HG03139 (cell line): ENCODE data around the gene EFNA4.

Source experiments
- ATAC-seq: cut with Tn5 transposase; IDR thresholded peaks from one replicate; pipeline ENCODE4 v1.9.1; 2021; ENCODE audit not compliant: unreplicated experiment

The EFNA4 gene

GRCh38 chr1:155085504-155086127, 22.1 kb downstream of the EFNA4 start:
- ATAC-seq, result no peak

- ATAC-seq, result no peak
These were observed 22.7 kb downstream of the EFNA4 start for GRCh38 chr1:155086128-155086741.

GRCh38 chr1:155086856-155087535, 23.5 kb downstream of the EFNA4 start:
- no peak for ATAC-seq

- ATAC-seq, result no peak
These were observed 27.8 kb downstream of the EFNA4 start for GRCh38 chr1:155091071-155092051.

- ATAC-seq, result no peak
These were observed 28.6 kb downstream of the EFNA4 start for GRCh38 chr1:155092131-155092530.

- no peak for ATAC-seq
These were observed 29.1 kb downstream of the EFNA4 start for GRCh38 chr1:155092641-155093040.

GRCh38 chr1:155093911-155094621, 30.5 kb downstream of the EFNA4 start:
- no peak for ATAC-seq

GRCh38 chr1:155094622-155094948, 31.0 kb downstream of the EFNA4 start:
- no peak for ATAC-seq

GRCh38 chr1:155099331-155099730, 35.8 kb downstream of the EFNA4 start:
- ATAC-seq, result no peak

GRCh38 chr1:155103325-155103724, 39.8 kb downstream of the EFNA4 start:
- no peak for ATAC-seq

- no peak for ATAC-seq
These were observed 41.3 kb downstream of the EFNA4 start for GRCh38 chr1:155104605-155105534.

- no peak for ATAC-seq
These were observed 42.1 kb downstream of the EFNA4 start for GRCh38 chr1:155105604-155106011.

- ATAC-seq, result no peak
These were observed 43.3 kb downstream of the EFNA4 start for GRCh38 chr1:155106862-155107261.

- no peak for ATAC-seq
These were observed 44.0 kb downstream of the EFNA4 start for GRCh38 chr1:155107309-155108264.

GRCh38 chr1:155108296-155108695, 44.8 kb downstream of the EFNA4 start:
- no peak for ATAC-seq

- ATAC-seq, result no peak
These were observed 46.8 kb downstream of the EFNA4 start for GRCh38 chr1:155110381-155110780.

- ATAC-seq, result no peak
These were observed 47.3 kb downstream of the EFNA4 start for GRCh38 chr1:155110826-155111225.

- ATAC-seq, result no peak
These were observed 50.0 kb downstream of the EFNA4 start for GRCh38 chr1:155113450-155113980.
